K562 (cell line): ENCODE measurements around the gene NT5C. TPM values are rescaled to one million over a fixed set of nuclear protein-coding genes. Genes with fewer than 3 reads are reported as not detected.

Experiments used
- CHD2 ChIP-seq: IDR thresholded peaks from 2 replicates; pipeline ENCODE4 v1.6.1; 2011; ENCODE audit warnings: low read depth, low read length
- DACH1 ChIP-seq: fragments of 450-650 bp; IDR thresholded peaks from 2 replicates; pipeline ENCODE4 v1.6.1; 2018; ENCODE audit not compliant: partially characterized antibody
- FOSL1 ChIP-seq: fragments of 200-800 bp; sonication (Bioruptor generic); conservative IDR thresholded peaks from 2 replicates; pipeline ENCODE4 v1.6.1; 2016; ENCODE audit warnings: missing genetic modification characterization, missing compliant biosample characterization
- GABPB1 ChIP-seq: sonication (generic); formaldehyde crosslinking; IDR thresholded peaks from 2 replicates; pipeline ENCODE4 v1.8.0; 2022; ENCODE audit warnings: mild to moderate bottlenecking, missing genetic modification reagents
- GATAD2B ChIP-seq: fragments of 450-650 bp; IDR thresholded peaks from 2 replicates; pipeline ENCODE4 v1.6.1; 2017; ENCODE audit warnings: mild to moderate bottlenecking, borderline replicate concordance
- JUNB ChIP-seq: fragments of 450-650 bp; formaldehyde crosslinking; conservative IDR thresholded peaks from 2 replicates; pipeline ENCODE4 v1.4.0; 2020; ENCODE audit warnings: mild to moderate bottlenecking
- LCOR ChIP-seq: sonication (generic); formaldehyde crosslinking; IDR thresholded peaks from 2 replicates; pipeline ENCODE4 v1.8.0; 2022; ENCODE audit warnings: mild to moderate bottlenecking, missing genetic modification reagents
- RAD21 ChIP-seq, 2 experiments: fragments of 250-450 bp in 1 of 2; fragments of 450-650 bp in 1 of 2; sonication (Bioruptor Pico) in 1 of 2; formaldehyde crosslinking in 1 of 2; IDR thresholded peaks in 1 of 2; conservative IDR thresholded peaks in 1 of 2; 2 replicates each; pipeline versions ENCODE4 v1.4.0 to v1.8.0; 2020 to 2022; ENCODE audit warnings: mild to moderate bottlenecking in 2 of 2, moderate library complexity in 1 of 2
- polyA plus RNA-seq, 8 experiments: library from polyadenylated mRNA; depleted of rRNA in 4 of 8; stranded (reverse) in 5 of 8; unstranded in 3 of 8; fragments of >200 nt; fragmentation: Nextera tagmentation in 2 of 8; fragmentation: Illumina TruSeq in 1 of 8; extraction: Ambion mirVana in 2 of 8; extraction: Trizol in 1 of 8; gene quantifications; 2 replicates each; pipeline versions ENCODE4 v1.2.1 to v1.2.3, GENCODE V29; 2011 to 2014; ENCODE audit warnings: inconsistent platforms in 1 of 8, missing spikeins in 1 of 8
- total RNA-seq, 7 experiments: library from RNA; depleted of rRNA in 6 of 7; stranded (reverse); fragments of >200 nt in 6 of 7; fragmentation: Illumina TruSeq in 2 of 7; extraction: Trizol in 2 of 7; gene quantifications; 2 replicates each; pipeline versions ENCODE4 v1.2.1 to v1.2.3, GENCODE V29; 2011 to 2021; ENCODE audit warnings: low replicate concordance in 1 of 7
- TF ChIP-seq, protein P1 (sequence below), 2 experiments: IDR thresholded peaks in 1 of 2; conservative IDR thresholded peaks in 1 of 2; 2 replicates each; pipeline ENCODE4 v1.6.1; 2016; ENCODE audit warnings: low read depth in 2 of 2, mild to moderate bottlenecking in 1 of 2, missing compliant biosample characterization in 1 of 2, missing genetic modification characterization in 1 of 2, moderate library complexity in 1 of 2

The NT5C gene
- total and polyA plus RNA-seq, 9 of the 15 experiments (the other 6 are each of a cell fraction or from before 2014, with no cell fraction given): 2.9 to 205 (median 45.0) TPM

DNA sequence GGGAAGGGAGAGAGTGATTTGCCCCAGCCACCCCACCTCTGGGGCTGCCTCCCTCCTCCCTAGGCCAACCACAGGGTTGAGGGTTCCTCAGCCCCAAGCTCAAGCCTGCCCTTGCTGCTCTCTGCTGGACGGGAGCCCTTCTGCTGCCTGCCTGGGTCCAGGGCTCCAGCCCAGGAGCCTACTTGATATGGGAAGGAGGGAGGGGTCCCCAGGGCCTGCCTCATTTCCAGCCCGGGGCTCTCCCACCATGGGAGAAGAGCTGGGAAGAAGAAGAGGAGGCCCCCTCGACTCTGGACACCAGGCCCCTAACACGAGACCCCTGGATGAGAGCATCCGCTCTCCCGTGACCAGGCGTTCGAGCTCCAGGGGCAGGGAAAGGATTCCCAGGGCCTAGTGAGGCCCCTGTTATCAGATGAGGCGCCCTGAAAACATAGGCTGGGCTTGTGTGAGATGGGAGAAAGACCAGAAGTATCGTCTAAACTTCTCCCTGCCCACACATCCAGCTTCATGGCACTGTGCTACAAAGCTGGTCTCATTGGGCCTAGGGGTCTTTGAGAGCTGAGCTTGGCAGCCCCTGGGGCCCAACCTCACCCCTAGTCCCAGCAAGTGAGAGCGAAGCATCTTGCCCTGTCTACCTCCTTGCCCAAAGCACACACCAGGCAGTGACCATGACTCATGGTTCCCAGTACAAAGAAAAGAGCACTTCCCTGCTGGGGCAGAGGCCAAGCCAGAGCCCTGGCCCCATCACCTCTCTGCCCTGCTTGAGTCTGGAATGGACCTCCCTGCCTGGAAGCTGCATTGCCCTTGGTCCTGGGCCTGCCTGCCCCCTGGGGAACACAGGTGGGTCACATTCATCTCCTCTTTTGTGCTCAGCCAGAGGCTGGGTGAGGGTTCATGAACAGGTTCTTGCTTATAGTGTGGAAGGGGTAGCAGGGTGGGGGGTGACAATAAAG is 42.8 kb downstream of the NT5C start (continued):
- TF ChIP-seq LCOR (CRISPR knock-in tag): no peak
- no peak for TF ChIP-seq GATAD2B
- peak; percentile 70 for TF ChIP-seq FOSL1
- no peak for TF ChIP-seq DACH1
- TF ChIP-seq, protein P1, sequence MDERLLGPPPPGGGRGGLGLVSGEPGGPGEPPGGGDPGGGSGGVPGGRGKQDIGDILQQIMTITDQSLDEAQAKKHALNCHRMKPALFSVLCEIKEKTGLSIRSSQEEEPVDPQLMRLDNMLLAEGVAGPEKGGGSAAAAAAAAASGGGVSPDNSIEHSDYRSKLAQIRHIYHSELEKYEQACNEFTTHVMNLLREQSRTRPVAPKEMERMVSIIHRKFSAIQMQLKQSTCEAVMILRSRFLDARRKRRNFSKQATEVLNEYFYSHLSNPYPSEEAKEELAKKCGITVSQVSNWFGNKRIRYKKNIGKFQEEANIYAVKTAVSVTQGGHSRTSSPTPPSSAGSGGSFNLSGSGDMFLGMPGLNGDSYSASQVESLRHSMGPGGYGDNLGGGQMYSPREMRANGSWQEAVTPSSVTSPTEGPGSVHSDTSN (CRISPR knock-in tag; IDR thresholded peaks at IDR 0.05; ENCODE audit: low read depth): no peak
- TF ChIP-seq, protein P1 (tag; conservative IDR thresholded peaks at IDR 0.05; ENCODE audit: low read depth): no peak
- TF ChIP-seq JUNB (CRISPR knock-in tag): no peak
- no peak for TF ChIP-seq CHD2
- no peak for TF ChIP-seq GABPB1 (CRISPR knock-in tag)
- no peak for TF ChIP-seq RAD21 (CRISPR knock-in tag; conservative IDR thresholded peaks at IDR 0.05 in 1 of 2, IDR thresholded peaks at IDR 0.05 in 1 of 2)
